Osteoblast (primary cell): ENCODE measurements around the gene GRID1. TPM values are rescaled to one million over a fixed set of nuclear protein-coding genes. Genes with fewer than 3 reads are reported as not detected.

Experiments used
- DNase-seq: peaks from one replicate; pipeline ENCODE4 v3.0.0; 2011; ENCODE audit warnings: low spot score, mixed read lengths; ENCODE audit not compliant: insufficient read length; ENCODE audit errors: missing footprints
- H2AFZ ChIP-seq: 2 replicates; pipeline ENCODE4 v1.6.0; 2011; ENCODE audit warnings: mild to moderate bottlenecking, low read length
- H3K27ac ChIP-seq: 2 replicates; pipeline ENCODE4 v1.5.1; 2011; ENCODE audit warnings: mild to moderate bottlenecking, low read depth, low read length, moderate library complexity
- H3K27me3 ChIP-seq: 2 replicates; pipeline ENCODE4 v1.6.0; 2012; ENCODE audit warnings: mild to moderate bottlenecking, control low read depth, inconsistent platforms, low read length, moderate library complexity; ENCODE audit not compliant: insufficient read depth
- H3K36me3 ChIP-seq: 2 replicates; pipeline ENCODE4 v1.5.1; 2011; ENCODE audit warnings: mild to moderate bottlenecking, low read length, control low read depth, moderate library complexity; ENCODE audit not compliant: insufficient read depth
- H3K4me1 ChIP-seq: 2 replicates; pipeline ENCODE4 v1.5.1; 2011; ENCODE audit warnings: mild to moderate bottlenecking, low read length, control low read depth, moderate library complexity; ENCODE audit not compliant: insufficient read depth
- H3K4me2 ChIP-seq: 2 replicates; pipeline ENCODE4 v1.6.0; 2011; ENCODE audit warnings: mild to moderate bottlenecking, low read length; ENCODE audit not compliant: insufficient read depth
- H3K4me3 ChIP-seq: fragments of 200-600 bp; sonication (generic); 3 replicates; pipeline ENCODE4 v1.5.1; 2012; ENCODE audit warnings: mild to moderate bottlenecking, low read length, inconsistent platforms; ENCODE audit not compliant: insufficient read depth
- H3K79me2 ChIP-seq: 2 replicates; pipeline ENCODE4 v1.6.0; 2012; ENCODE audit warnings: mild to moderate bottlenecking, low read length, control low read depth, inconsistent platforms; ENCODE audit not compliant: insufficient read depth
- H3K9me3 ChIP-seq: 2 replicates; pipeline ENCODE4 v1.5.1; 2011; ENCODE audit warnings: low read depth, low read length, control low read depth
- H4K20me1 ChIP-seq: 2 replicates; pipeline ENCODE4 v1.6.0; 2012; ENCODE audit warnings: mild to moderate bottlenecking, low read length, control low read depth; ENCODE audit not compliant: insufficient read depth
- total RNA-seq: library from RNA; depleted of rRNA; stranded (reverse); fragments of >200 nt; gene quantifications from 2 replicates; pipeline ENCODE4 v1.2.3, GENCODE V29; 2012
- TF ChIP-seq, protein P1 (sequence below): IDR thresholded peaks from 2 replicates; pipeline ENCODE4 v1.5.1; 2011; ENCODE audit warnings: mild to moderate bottlenecking, low read depth, low read length, moderate library complexity; ENCODE audit errors: extremely low read depth

GRID1 gene
- total RNA-seq, 1 donor, result not detected

DNA sequence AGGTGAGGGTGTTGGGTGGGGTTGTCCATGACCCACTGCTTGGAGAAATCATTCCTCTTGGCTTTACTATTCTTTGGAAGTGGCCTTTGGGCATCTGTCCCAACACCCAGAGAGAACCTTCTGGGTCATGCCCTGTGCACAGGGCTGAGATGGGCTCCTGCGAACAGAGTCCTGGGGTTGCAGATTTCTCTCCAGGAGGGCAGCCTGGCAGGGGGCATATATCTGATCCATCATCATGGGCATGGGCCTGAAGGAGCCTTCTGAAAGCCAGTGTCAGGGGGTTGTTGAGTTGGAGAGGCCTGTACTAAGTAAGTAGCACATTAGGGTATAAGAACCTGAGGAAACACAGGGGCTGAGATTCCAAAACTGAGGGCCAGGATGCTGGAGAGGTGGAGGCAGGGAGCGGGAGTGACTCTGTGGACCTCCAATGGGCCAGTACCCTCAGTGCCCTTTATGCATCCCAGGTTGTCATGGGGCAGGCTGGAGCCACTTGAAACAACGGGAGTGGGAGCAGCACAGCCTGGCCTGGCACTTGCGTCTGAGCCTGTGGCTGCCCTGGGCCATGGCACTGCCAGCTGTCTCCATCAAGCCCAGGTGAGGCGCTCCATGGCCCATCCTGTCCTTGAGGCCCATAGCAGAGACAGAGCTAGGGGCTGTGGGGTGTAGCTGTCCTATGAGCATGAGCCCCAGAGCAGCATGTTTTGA is 203.7 kb downstream of the GRID1 start:
- Histone ChIP-seq H4K20me1 (no peaks in the 10 kb centered on the region), H3K4me1 (no peaks in the 10 kb centered on the region), H3K27ac (no peak overlapping the region), H3K4me2 (no peak overlapping the region), H3K36me3 (no peaks in the 10 kb centered on the region), H3K4me3 (no peak overlapping the region), H2AFZ (no peak overlapping the region), H3K27me3 (no peaks in the 10 kb centered on the region), H3K9me3 (no peaks in the 10 kb centered on the region), H3K79me2 (no peaks in the 10 kb centered on the region)
- DNase-seq, result no peak
- TF ChIP-seq, protein P1, sequence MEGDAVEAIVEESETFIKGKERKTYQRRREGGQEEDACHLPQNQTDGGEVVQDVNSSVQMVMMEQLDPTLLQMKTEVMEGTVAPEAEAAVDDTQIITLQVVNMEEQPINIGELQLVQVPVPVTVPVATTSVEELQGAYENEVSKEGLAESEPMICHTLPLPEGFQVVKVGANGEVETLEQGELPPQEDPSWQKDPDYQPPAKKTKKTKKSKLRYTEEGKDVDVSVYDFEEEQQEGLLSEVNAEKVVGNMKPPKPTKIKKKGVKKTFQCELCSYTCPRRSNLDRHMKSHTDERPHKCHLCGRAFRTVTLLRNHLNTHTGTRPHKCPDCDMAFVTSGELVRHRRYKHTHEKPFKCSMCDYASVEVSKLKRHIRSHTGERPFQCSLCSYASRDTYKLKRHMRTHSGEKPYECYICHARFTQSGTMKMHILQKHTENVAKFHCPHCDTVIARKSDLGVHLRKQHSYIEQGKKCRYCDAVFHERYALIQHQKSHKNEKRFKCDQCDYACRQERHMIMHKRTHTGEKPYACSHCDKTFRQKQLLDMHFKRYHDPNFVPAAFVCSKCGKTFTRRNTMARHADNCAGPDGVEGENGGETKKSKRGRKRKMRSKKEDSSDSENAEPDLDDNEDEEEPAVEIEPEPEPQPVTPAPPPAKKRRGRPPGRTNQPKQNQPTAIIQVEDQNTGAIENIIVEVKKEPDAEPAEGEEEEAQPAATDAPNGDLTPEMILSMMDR, result no peak

DNA sequence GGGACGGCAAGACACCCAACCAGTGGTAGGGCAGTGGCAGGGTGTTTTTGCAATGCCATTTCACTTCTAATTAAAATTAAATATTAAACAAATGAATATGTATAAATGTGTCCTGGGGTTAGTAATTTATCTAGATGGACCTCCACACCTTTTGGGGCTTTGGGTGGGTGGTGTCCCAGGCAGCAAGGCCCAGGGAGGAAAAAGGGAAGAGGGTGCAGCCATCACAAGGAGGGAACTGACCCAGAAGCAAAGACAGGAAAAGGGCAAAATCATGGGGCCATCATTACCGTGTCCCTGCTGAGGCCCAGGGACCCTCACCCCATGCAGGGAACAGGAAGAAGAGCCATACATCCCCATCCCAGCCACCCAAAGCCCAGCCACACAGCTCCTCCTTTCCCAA is 204.6 kb downstream of the GRID1 start:
- no peaks in the 10 kb centered on the region for H4K20me1 ChIP-seq
- H3K4me2 ChIP-seq, result no peak overlapping the region
- no peaks in the 10 kb centered on the region for H3K4me1 ChIP-seq
- no peak overlapping the region for H2AFZ ChIP-seq
- H3K27ac ChIP-seq, result no peak overlapping the region
- DNase-seq, result no peak
- TF ChIP-seq, protein P1, result no peak
- no peaks in the 10 kb centered on the region for H3K79me2 ChIP-seq
- no peaks in the 10 kb centered on the region for H3K36me3 ChIP-seq
- no peaks in the 10 kb centered on the region for H3K27me3 ChIP-seq
- H3K9me3 ChIP-seq, result no peaks in the 10 kb centered on the region
- no peak overlapping the region for H3K4me3 ChIP-seq

DNA sequence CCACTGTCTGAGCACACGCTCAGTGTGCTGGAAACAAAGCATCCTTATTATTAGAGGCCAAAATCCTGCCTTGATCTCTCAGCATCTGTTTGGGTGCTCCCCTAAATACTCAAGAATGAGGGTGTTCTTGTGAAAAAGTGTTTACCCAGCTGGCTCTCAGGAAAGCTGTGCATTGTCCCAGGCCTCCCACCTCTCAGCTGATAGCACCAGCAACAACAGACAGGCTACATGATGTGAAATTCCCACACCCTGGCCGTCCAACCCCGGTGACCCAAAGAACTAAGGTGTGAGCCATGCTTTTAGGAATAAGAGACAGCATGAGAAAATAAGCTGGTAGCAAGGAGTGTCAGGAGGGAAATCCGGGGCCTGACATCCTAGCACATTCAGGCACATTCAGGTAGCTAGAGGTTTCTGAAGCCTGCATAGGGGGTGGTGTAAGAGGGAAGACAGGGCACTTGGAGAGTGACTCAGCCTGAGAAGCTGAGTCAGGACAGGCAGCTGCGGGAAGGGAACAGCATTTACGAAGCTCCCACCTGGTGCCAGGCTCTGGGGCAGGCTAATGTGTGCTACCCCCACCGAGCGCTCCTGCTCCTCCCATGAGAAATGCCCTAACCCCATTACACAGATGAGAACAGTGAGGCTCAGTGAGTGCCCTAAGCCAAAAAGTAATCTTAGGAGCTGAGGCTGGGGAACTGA is 205.6 kb downstream of the GRID1 start:
- no peaks in the 10 kb centered on the region for H3K27me3 ChIP-seq
- no peak overlapping the region for H3K27ac ChIP-seq
- H3K79me2 ChIP-seq, result no peaks in the 10 kb centered on the region
- H3K4me1 ChIP-seq, result no peaks in the 10 kb centered on the region
- H4K20me1 ChIP-seq, result no peaks in the 10 kb centered on the region
- H3K9me3 ChIP-seq, result no peaks in the 10 kb centered on the region
- H3K36me3 ChIP-seq, result no peaks in the 10 kb centered on the region
- no peak overlapping the region for H3K4me2 ChIP-seq
- no peak overlapping the region for H2AFZ ChIP-seq
- no peak overlapping the region for H3K4me3 ChIP-seq
- TF ChIP-seq, protein P1, result no peak
- no peak for DNase-seq

DNA sequence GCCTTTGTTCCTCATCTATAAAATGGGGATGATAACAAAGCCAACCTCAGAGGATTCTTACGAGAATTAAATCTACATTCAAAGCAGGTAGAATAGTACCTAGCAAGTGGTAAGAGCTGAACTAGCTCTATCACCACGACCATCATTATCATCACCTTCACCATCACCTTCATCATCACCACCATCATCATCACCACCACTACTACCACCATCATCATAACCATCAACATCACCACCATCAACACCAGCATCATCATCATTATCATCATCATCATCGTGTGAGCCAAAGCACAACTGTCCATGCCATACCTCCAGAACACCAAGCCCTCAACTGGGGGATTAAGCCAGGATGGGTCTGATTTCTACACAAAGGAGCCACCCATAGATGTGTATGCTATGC is 206.8 kb downstream of the GRID1 start:
- H4K20me1 ChIP-seq, result no peaks in the 10 kb centered on the region
- TF ChIP-seq, protein P1, result no peak
- H3K27ac ChIP-seq, result no peak overlapping the region
- no peak overlapping the region for H2AFZ ChIP-seq
- H3K4me2 ChIP-seq, result no peak overlapping the region
- H3K79me2 ChIP-seq, result no peaks in the 10 kb centered on the region
- DNase-seq, result no peak
- H3K4me3 ChIP-seq, result no peak overlapping the region
- no peaks in the 10 kb centered on the region for H3K9me3 ChIP-seq
- H3K36me3 ChIP-seq, result no peaks in the 10 kb centered on the region
- no peaks in the 10 kb centered on the region for H3K27me3 ChIP-seq
- no peaks in the 10 kb centered on the region for H3K4me1 ChIP-seq
